HG02759 (cell line): ENCODE results near the gene SLC27A2.
"Not testable (repeated sequence)": the region's sequence is repeated elsewhere in the genome, so short reads cannot be mapped to it uniquely, and the experiment has no call there.

ENCODE experiments used
- ATAC-seq: cut with Tn5 transposase; IDR thresholded peaks from one replicate; pipeline ENCODE4 v1.9.1; 2021; ENCODE audit warnings: mild to moderate bottlenecking, moderate library complexity; ENCODE audit not compliant: unreplicated experiment

The SLC27A2 gene

GRCh38 chr15:50163719-50164410 is 18.1 kb upstream of the SLC27A2 start:
- no peak for ATAC-seq

DNA sequence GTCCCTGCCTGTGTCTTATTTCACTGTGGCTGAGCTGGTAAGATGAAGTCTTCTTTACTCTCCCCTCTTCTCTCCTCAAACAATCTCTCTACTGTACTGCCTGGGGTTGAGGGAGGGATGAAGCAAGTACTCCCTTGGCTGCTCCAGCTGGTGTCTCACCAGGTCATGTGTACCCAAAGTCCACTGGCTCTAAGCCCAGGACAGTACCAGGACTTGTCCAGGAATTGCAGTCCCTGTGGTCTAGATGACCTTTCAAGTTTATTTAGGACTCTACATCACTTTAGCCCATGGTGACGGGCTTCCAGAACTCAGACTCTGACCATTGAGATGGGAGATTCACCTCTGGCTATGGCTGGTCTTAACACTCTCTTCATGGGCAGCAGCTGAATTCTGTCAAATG is 17.5 kb upstream of the SLC27A2 start:
- ATAC-seq, result no peak

DNA sequence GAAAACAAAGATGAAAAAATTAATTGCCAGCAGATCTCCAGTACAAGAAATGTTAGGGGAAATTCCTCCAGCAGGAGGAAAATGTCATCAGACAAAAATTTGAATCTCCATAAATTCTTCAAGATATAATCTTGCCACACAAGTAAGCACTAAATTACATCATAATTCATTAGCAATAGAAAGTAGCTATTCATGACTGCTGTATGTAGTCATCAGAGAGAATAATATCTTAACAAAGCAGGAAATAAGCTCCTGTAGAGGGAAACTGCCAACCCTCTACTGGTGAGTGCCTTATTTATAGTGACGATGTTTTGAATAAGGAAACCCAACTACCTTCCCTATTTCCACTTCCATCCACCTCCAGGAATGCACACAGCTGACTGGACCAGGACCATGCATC is 15.8 kb upstream of the SLC27A2 start:
- no peak for ATAC-seq

- no peak for ATAC-seq
Observed at GRCh38 chr15:50167110-50167509, 14.9 kb upstream of the SLC27A2 start.

- ATAC-seq, result no peak
Observed at GRCh38 chr15:50168379-50168778, 13.6 kb upstream of the SLC27A2 start.

- no peak for ATAC-seq
Observed at GRCh38 chr15:50168783-50169411, 13.1 kb upstream of the SLC27A2 start.

- ATAC-seq, result not testable (repeated sequence)
Observed at GRCh38 chr15:50172360-50172895, 9.6 kb upstream of the SLC27A2 start.

GRCh38 chr15:50176869-50177268 is 5.1 kb upstream of the SLC27A2 start:
- no peak for ATAC-seq

- ATAC-seq, result no peak
Observed at GRCh38 chr15:50180091-50180490, 1.9 kb upstream of the SLC27A2 start.

DNA sequence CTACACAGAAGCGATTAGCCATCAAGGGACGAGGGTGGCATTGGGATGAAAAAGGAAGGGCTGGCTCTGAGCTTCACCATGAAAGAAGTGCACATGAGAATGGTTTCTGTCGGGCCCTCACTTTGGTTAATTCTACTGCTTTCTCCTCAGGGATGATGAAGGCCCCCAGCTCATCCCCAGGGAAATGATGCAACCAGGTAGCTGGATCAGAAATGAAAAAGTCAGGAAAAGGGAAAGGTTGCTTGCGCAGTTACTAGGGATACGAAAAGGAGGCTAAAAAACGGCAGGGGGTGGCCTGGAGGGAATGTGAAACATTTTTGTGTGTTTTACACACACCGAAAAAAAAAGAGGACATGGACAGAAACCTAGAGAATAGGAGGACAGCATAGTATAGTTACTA is 1.4 kb upstream of the SLC27A2 start:
- ATAC-seq, result no peak

GRCh38 chr15:50181201-50181968 is 611 bp upstream of the SLC27A2 start:
- no peak for ATAC-seq

GRCh38 chr15:50182219-50183013 is 420 bp downstream of the SLC27A2 start:
- peak; percentile 61 for ATAC-seq

- ATAC-seq, result peak; percentile 38
Observed at GRCh38 chr15:50183112-50183794, 1.3 kb downstream of the SLC27A2 start.

GRCh38 chr15:50184863-50185504 is 3.0 kb downstream of the SLC27A2 start:
- no peak for ATAC-seq

DNA sequence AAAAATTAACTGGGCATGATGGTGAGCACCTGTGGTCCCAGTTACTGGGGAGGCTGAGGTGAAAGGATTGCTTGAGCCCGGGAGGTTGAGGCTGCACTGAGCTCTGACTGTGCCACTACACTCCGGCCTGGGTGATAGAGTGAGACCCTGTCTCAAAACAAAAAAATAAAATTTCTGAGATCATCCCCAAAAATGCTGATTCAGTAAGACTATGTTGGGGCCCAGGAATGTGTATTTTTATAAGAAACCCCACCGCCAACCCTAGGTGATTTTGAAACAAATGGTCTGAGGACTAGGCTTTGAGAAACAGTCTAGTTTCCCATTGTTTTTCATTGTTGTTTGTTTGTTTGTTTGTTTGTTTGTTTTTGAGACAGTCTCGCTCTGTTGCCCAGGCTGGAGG is 4.1 kb downstream of the SLC27A2 start:
- ATAC-seq, result no peak

GRCh38 chr15:50186752-50187151 is 4.8 kb downstream of the SLC27A2 start:
- no peak for ATAC-seq

DNA sequence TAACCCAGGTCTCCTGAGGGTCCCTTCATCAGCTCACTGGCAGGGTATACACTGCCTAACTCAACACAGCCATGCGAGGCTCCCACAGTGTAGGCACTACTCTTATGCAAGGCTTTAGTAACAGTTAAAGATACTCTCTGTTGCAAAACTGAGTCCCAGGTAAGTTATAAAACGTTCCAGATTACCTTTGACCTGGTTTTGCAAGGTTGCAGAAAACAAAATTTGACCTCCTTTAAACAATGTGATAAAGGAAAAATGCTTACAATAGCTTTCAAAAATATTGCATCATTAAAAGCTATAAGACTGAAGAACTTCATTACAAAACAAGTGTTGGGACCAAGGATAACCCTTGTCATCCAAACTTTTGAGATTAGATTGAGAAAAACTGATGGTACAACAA is 5.5 kb downstream of the SLC27A2 start:
- ATAC-seq, result no peak

GRCh38 chr15:50187997-50188396 is 6.0 kb downstream of the SLC27A2 start:
- ATAC-seq, result no peak

- ATAC-seq, result not testable (repeated sequence)
Observed at GRCh38 chr15:50188793-50189192, 6.8 kb downstream of the SLC27A2 start.

GRCh38 chr15:50189633-50190032 is 7.6 kb downstream of the SLC27A2 start:
- ATAC-seq, result no peak
